Prostate gland (tissue), 2 donors: Measurements from ENCODE around the gene LUM. TPM values are rescaled to one million over a fixed set of nuclear protein-coding genes. Genes with fewer than 3 reads are reported as not detected.

Source experiments
- DNase-seq: peaks from one replicate; pipeline ENCODE4 v3.0.0-alpha.2; 2019; ENCODE audit warnings: low spot score
- H3K27ac ChIP-seq, 2 donors: fragments of 200-600 bp; sonication (generic); 2 replicates each; pipeline ENCODE4 v1.5.1; 2017 to 2019
- H3K27me3 ChIP-seq: fragments of 200-600 bp; sonication (generic); replicated peaks from 2 replicates; pipeline ENCODE4 v1.5.1; 2019; ENCODE audit not compliant: insufficient read depth
- H3K36me3 ChIP-seq, 2 donors: fragments of 200-600 bp; sonication (generic); 1 replicate in 1 of 2; 2 replicates in 1 of 2; pipeline versions ENCODE4 v1.5.1 to v1.8.1; 2017 to 2019
- H3K4me1 ChIP-seq: fragments of 200-600 bp; sonication (generic); replicated peaks from 2 replicates; pipeline ENCODE4 v1.5.1; 2019
- H3K4me3 ChIP-seq, 2 donors: fragments of 200-600 bp; sonication (generic); 2 replicates each; pipeline ENCODE4 v1.5.1; 2017 to 2019
- H3K9me3 ChIP-seq: fragments of 200-600 bp; sonication (generic); 2 replicates; pipeline ENCODE4 v1.5.1; 2017
- POLR2A ChIP-seq: fragments of 450-650 bp; IDR thresholded peaks from one replicate; pipeline ENCODE4 v1.6.1; 2016; ENCODE audit warnings: antibody characterized with exemption, mild to moderate bottlenecking
- POLR2AphosphoS5 ChIP-seq: sonication (generic); formaldehyde crosslinking; IDR thresholded peaks from one replicate; pipeline ENCODE4 v1.6.1; 2017; ENCODE audit warnings: antibody characterized with exemption
- WGBS: methylation state at CpG from one replicate; pipeline ENCODE4 v1.1.5; 2018; 5-methylcytosine and 5-hydroxymethylcytosine counted together
- intact Hi-C: fragments of 100-400 bp; cut with DNase I; formaldehyde crosslinking; loops from one replicate; pipeline ENCODE4 v1.14.2; 2022
- total RNA-seq, 2 donors: library from RNA; depleted of rRNA; stranded (reverse); fragments of >200 nt; gene quantifications; one replicate each; pipeline ENCODE4 v1.1.0, GENCODE V29; 2016
- TF ChIP-seq, protein P1 (sequence below), 4 experiments: fragments of 200-600 bp in 2 of 4; fragments of 450-650 bp in 2 of 4; sonication (generic) in 2 of 4; IDR thresholded peaks; 1 replicate in 3 of 4; 2 replicates in 1 of 4; pipeline ENCODE4 v1.5.1; 2016 to 2019; ENCODE audit warnings: antibody characterized with exemption in 4 of 4, mild to moderate bottlenecking in 2 of 4, moderate library complexity in 2 of 4

LUM gene
- total RNA-seq, 2 donors from 2014 or later = 34.3 to 56.1 TPM

DNA sequence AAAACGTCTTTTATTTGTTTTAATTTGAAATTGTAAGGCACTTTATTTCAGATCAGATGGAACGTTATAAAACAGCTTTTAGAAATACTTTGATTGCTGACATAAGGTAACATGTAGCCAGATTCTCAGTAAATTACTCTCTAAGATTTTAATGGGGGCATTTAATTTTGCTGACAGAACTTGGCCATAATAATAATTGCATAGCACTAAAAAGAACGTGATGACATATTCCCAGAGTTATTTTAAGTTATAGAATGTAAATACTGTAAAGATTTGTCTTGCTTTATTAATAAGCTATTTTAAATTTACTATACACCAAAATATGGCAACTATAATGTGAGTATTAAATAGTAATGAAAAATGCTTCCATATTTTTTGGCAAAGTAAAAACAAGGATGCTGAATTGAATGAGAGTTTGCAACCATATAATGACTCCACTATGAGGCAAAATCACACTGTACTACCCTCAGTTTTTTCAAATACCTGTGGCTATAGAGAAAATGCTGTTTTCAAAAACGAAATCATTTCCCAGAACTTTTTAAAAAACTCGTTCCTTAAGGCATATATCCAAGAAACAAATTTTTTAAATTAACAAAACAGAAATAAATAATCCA is 876 bp downstream of the LUM start:
- no peaks in the 10 kb centered on the region for H3K27me3 ChIP-seq
- H3K4me1 ChIP-seq = no peaks in the 10 kb centered on the region
- H3K36me3 ChIP-seq = no peaks in the 10 kb centered on the region
- intact Hi-C loops = no loop called here
- no peak overlapping the region for H3K27ac ChIP-seq
- H3K9me3 ChIP-seq = no peaks in the 10 kb centered on the region
- TF ChIP-seq, protein P1, sequence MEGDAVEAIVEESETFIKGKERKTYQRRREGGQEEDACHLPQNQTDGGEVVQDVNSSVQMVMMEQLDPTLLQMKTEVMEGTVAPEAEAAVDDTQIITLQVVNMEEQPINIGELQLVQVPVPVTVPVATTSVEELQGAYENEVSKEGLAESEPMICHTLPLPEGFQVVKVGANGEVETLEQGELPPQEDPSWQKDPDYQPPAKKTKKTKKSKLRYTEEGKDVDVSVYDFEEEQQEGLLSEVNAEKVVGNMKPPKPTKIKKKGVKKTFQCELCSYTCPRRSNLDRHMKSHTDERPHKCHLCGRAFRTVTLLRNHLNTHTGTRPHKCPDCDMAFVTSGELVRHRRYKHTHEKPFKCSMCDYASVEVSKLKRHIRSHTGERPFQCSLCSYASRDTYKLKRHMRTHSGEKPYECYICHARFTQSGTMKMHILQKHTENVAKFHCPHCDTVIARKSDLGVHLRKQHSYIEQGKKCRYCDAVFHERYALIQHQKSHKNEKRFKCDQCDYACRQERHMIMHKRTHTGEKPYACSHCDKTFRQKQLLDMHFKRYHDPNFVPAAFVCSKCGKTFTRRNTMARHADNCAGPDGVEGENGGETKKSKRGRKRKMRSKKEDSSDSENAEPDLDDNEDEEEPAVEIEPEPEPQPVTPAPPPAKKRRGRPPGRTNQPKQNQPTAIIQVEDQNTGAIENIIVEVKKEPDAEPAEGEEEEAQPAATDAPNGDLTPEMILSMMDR (IDR thresholded peaks at IDR 0.05) = no peak
- H3K4me3 ChIP-seq = peak overlapping the region in 1 of 2 donors; percentile 6
- no peak for DNase-seq
- WGBS = 59% methylated on average over 5 of the region's 5 CpGs

DNA sequence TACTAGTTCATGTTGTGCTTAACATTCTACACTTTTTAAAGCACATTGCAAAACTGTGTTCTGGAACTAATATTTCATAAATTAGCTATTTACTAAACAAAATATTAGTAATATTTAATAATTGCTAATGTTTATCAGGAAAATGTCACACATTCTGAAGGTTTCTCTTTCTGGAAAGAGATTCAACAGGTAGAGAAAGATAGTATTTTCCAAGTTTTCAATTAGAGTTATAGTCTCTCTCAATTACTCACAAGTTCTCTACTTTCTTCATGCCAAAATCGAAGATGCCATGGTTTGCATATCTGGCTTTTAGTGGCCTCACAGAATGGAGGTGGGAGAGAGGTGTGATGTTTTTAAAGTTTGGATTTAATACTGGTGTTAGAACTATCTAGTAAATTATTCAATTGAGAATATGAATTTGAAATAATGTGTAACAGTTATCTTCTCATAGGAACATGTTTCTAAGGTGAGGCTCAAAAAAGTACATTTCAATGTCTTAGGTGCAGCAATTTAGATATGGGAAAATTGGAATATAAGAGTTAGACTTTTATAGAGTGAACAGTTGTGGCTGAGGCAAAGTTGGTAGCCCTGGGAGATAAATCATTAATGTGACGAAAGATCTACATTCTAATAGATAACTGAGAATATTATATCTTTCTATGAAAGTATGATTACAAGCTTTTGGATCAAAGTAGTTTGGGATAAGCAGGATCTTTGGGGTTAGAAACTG is 1.5 kb downstream of the LUM start:
- TF ChIP-seq POLR2AphosphoS5 = no peak
- no peak for TF ChIP-seq POLR2A
- TF ChIP-seq, protein P1 (IDR thresholded peaks at IDR 0.05) = no peak
- DNase-seq = no peak
- WGBS = 73% methylated on average over 2 of the region's 2 CpGs
- Histone ChIP-seq H3K4me1 (no peaks in the 10 kb centered on the region), H3K27me3 (no peaks in the 10 kb centered on the region), H3K4me3 (no peak overlapping the region), H3K9me3 (no peaks in the 10 kb centered on the region), H3K27ac (no peak overlapping the region), H3K36me3 (no peaks in the 10 kb centered on the region)
- intact Hi-C loops = no loop called here

DNA sequence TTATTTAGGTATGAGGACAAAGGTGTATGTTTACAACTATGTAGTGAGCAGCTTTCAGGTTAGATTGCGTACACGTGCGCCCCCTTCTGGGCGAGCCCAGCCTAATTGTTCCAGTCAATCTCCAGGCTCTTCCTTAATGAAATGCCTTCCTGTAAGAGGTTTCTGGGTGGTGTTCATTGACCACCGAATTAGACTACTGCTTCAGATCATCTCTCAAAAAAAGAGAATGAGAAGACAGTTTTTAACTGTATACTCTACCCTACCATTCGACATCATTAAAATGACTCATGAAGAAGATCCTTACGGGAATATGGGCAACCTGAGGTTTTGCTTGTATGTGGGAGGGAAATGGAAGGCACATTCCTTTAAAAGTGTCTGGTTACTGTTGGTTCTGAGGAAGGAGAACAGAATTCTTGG is 2.1 kb downstream of the LUM start:
- no peaks in the 10 kb centered on the region for H3K9me3 ChIP-seq
- intact Hi-C loops = no loop called here
- no peaks in the 10 kb centered on the region for H3K36me3 ChIP-seq
- no peaks in the 10 kb centered on the region for H3K4me1 ChIP-seq
- TF ChIP-seq POLR2A = no peak
- TF ChIP-seq, protein P1 (IDR thresholded peaks at IDR 0.05) = peak in 3 of 4 experiments; percentile 57 to 59 (median 58)
- H3K27ac ChIP-seq = no peak overlapping the region
- 25% methylated on average over 7 of the region's 7 CpGs for WGBS
- DNase-seq = peak; percentile 27
- H3K4me3 ChIP-seq = no peak overlapping the region
- H3K27me3 ChIP-seq = no peaks in the 10 kb centered on the region

DNA sequence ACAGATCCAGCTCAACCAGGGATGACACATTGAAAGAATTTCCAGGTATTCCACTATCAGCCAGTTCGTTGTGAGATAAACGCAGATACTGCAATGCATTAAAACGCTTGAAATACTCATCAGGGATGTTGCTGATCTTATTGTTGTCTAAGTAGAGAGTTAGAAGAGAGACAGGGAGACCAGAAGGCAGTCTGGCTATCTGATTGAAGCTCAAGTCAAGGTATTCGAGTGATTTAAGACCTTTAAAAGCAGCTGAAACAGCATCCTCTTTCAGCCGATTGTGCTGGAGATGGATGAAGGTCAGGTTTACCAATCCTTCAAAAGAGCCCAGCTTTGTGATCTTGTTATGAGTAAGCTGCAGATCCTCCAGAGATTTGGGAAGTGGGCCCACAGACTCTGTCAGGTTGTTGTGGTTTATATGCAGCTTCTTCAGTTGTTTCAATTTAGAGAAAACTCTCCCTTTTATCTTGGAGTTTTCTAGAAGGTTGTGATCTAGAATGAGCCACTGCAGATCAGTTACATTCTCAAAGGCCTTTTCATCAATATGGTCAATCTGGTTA is 3.0 kb downstream of the LUM start:
- Histone ChIP-seq H3K36me3 (no peaks in the 10 kb centered on the region), H3K4me3 (no peak overlapping the region), H3K4me1 (no peaks in the 10 kb centered on the region), H3K9me3 (no peaks in the 10 kb centered on the region), H3K27ac (no peak overlapping the region), H3K27me3 (no peaks in the 10 kb centered on the region)
- DNase-seq = no peak
- 81% methylated on average over 5 of the region's 5 CpGs for WGBS
- intact Hi-C loops = no loop called here
- TF ChIP-seq POLR2A (no peak), POLR2AphosphoS5 (no peak)
- TF ChIP-seq, protein P1 (IDR thresholded peaks at IDR 0.05) = no peak

DNA sequence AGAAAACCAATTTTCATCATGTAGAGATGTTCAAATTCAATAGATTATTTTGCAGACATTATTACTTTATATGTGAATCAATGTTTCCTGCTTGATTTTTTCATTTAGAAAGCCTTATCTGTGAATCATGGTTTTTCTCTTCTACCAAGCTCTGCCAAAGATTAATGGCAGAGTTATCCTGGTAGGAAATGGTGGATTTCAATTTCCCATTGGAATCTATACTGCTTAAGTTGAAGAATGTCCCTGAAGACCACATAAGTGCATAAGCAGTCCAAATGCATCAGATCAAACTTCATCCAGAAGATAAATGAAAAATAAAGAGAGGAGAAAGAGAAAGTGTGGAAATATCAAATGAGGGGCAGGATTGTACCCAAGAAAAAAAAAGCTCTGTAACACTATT is 5.0 kb downstream of the LUM start:
- Histone ChIP-seq H3K4me1 (no peaks in the 10 kb centered on the region), H3K36me3 (no peaks in the 10 kb centered on the region), H3K4me3 (no peak overlapping the region), H3K27ac (no peak overlapping the region), H3K9me3 (no peaks in the 10 kb centered on the region), H3K27me3 (no peaks in the 10 kb centered on the region)
- TF ChIP-seq, protein P1 (IDR thresholded peaks at IDR 0.05) = no peak
- TF ChIP-seq POLR2A (no peak), POLR2AphosphoS5 (no peak)
- DNase-seq = no peak
- intact Hi-C loops = no loop called here
